K562 (cell line): ENCODE measurements around the gene FRMD1. TPM values are rescaled to one million over a fixed set of nuclear protein-coding genes. Genes with fewer than 3 reads are reported as not detected.

Experiments used
- ATAC-seq: fragments of 200-7000 bp; cut with Tn5 transposase; 3 replicates; pipeline ENCODE4 v1.9.1; 2020; ENCODE audit warnings: moderate library complexity
- BruUV-seq: library from RNA; stranded (reverse); fragments of 400-500 nt; replicated peaks from 2 replicates; lab custom pipeline; 2021; lab: Mats Ljungman, UMichigan
- CTCF ChIA-PET: fragments of 300-600 bp; formaldehyde crosslinking; extraction: SDS; loops from one replicate; lab custom pipeline; 2021; ENCODE audit warnings: low intra/inter-chr PET ratio; lab: Yijun Ruan, JAX
- POLR2A ChIA-PET: fragments of 300-600, 350-650 bp; sonication (Branson Sonifier 250); formaldehyde crosslinking; extraction: SDS; loops from one replicate; lab custom pipeline; 2021; ENCODE audit warnings: antibody characterized with exemption, inconsistent platforms; lab: Yijun Ruan, JAX
- DNase-seq, 4 experiments: peaks; one replicate each; pipeline versions ENCODE4 v3.0.0 to v3.0.0-alpha.2; 2011 to 2018; ENCODE audit warnings: low spot score in 3 of 4, mixed read lengths in 3 of 4; ENCODE audit errors: extremely low read depth in 1 of 4
- FAIRE-seq: peaks from 2 replicates; lab custom pipeline; 2011; peaks lifted over from hg19 to GRCh38; lab: Jason Lieb, UNC
- H2AFZ ChIP-seq: 2 replicates; pipeline ENCODE4 v1.6.0; 2011; ENCODE audit warnings: low read depth, low read length, control low read depth, inconsistent platforms
- H3K27ac ChIP-seq: fragments of 200-600 bp; 3 replicates; pipeline ENCODE4 v1.8.0; 2011; ENCODE audit warnings: low read depth, mild to moderate bottlenecking, control low read depth, inconsistent platforms, low read length, moderate library complexity, mixed read lengths; ENCODE audit errors: extremely low read depth
- H3K27me3 ChIP-seq, 2 experiments: fragments of 300-600 bp in 1 of 2; 2 replicates in 1 of 2; 3 replicates in 1 of 2; pipeline versions ENCODE4 v1.6.0 to v1.8.0; 2011; ENCODE audit warnings: inconsistent platforms in 2 of 2, low read length in 2 of 2, mild to moderate bottlenecking in 1 of 2, mixed read lengths in 1 of 2, moderate library complexity in 1 of 2; ENCODE audit not compliant: control insufficient read depth in 2 of 2, insufficient read depth in 2 of 2
- H3K36me3 ChIP-seq: fragments of 300-600 bp; 3 replicates; pipeline ENCODE4 v1.8.0; 2011; ENCODE audit warnings: mild to moderate bottlenecking, low read length, inconsistent platforms; ENCODE audit not compliant: control insufficient read depth, insufficient read depth
- H3K4me1 ChIP-seq, 2 experiments: fragments of 200-600 bp in 1 of 2; replicated peaks in 1 of 2; 2 replicates in 1 of 2; 3 replicates in 1 of 2; pipeline versions ENCODE4 v1.5.1 to v1.8.0; 2011; ENCODE audit warnings: inconsistent platforms in 2 of 2, low read length in 2 of 2, mild to moderate bottlenecking in 1 of 2, mixed read lengths in 1 of 2, moderate library complexity in 1 of 2; ENCODE audit not compliant: control insufficient read depth in 2 of 2, insufficient read depth in 2 of 2
- H3K4me2 ChIP-seq: 2 replicates; pipeline ENCODE4 v1.6.1; 2011; ENCODE audit warnings: low read length, control low read depth, inconsistent platforms, mixed read lengths; ENCODE audit not compliant: insufficient read depth
- H3K4me3 ChIP-seq: fragments of 200-600 bp; sonication (generic), shearing (Covaris generic); 2 replicates; pipeline ENCODE4 v1.5.1; 2016; ENCODE audit warnings: control low read depth, inconsistent platforms
- H3K79me2 ChIP-seq: fragments of 200-600 bp; 3 replicates; pipeline ENCODE4 v1.8.0; 2011; ENCODE audit warnings: low read length, inconsistent platforms; ENCODE audit not compliant: control insufficient read depth, insufficient read depth
- H3K9ac ChIP-seq, 2 experiments: 2 replicates each; pipeline versions ENCODE4 v1.6.0 to v1.6.1; 2011; ENCODE audit warnings: low read depth in 2 of 2, low read length in 2 of 2, control low read depth in 1 of 2, inconsistent platforms in 1 of 2, mild to moderate bottlenecking in 1 of 2, mixed read lengths in 1 of 2; ENCODE audit not compliant: insufficient read depth in 1 of 2
- H3K9me1 ChIP-seq: one replicate; pipeline ENCODE4 v1.6.0; 2011; ENCODE audit warnings: inconsistent platforms, mild to moderate bottlenecking, low read length, moderate library complexity; ENCODE audit not compliant: control insufficient read depth, insufficient read depth
- H3K9me3 ChIP-seq: replicated peaks from 2 replicates; pipeline ENCODE4 v1.5.1; 2011; ENCODE audit warnings: low read depth, low read length, inconsistent platforms; ENCODE audit not compliant: control insufficient read depth, insufficient read depth
- H4K20me1 ChIP-seq: replicated peaks from 2 replicates; pipeline ENCODE4 v1.6.1; 2011; ENCODE audit warnings: low read length, inconsistent platforms, mixed read lengths; ENCODE audit not compliant: control insufficient read depth, insufficient read depth
- ADNP ChIP-seq: fragments of 200-800 bp; sonication (Bioruptor generic); IDR thresholded peaks from 2 replicates; pipeline ENCODE4 v1.6.1; 2016; ENCODE audit warnings: missing genetic modification characterization, missing compliant biosample characterization
- MTA1 ChIP-seq: fragments of 450-650 bp; IDR thresholded peaks from 2 replicates; pipeline ENCODE4 v1.6.1; 2017; ENCODE audit warnings: borderline replicate concordance
- NCOA1 ChIP-seq: fragments of 450-650 bp; IDR thresholded peaks from 2 replicates; pipeline ENCODE4 v1.6.1; 2016; ENCODE audit warnings: low read depth
- RAD21 ChIP-seq, 2 experiments: fragments of 250-450 bp in 1 of 2; fragments of 450-650 bp in 1 of 2; sonication (Bioruptor Pico) in 1 of 2; formaldehyde crosslinking in 1 of 2; IDR thresholded peaks in 1 of 2; conservative IDR thresholded peaks in 1 of 2; 2 replicates each; pipeline versions ENCODE4 v1.4.0 to v1.8.0; 2020 to 2022; ENCODE audit warnings: mild to moderate bottlenecking in 2 of 2, moderate library complexity in 1 of 2
- RBM25 ChIP-seq: fragments of 200-400 bp; formaldehyde crosslinking; IDR thresholded peaks from 2 replicates; pipeline ENCODE4 v1.6.1; 2018; ENCODE audit warnings: low read length, low read depth, moderate library complexity; ENCODE audit not compliant: severe bottlenecking
- SMAD2 ChIP-seq: fragments of 150-350 bp; IDR thresholded peaks from 2 replicates; pipeline ENCODE4 v1.6.1; 2014; ENCODE audit warnings: low read depth, mild to moderate bottlenecking, low read length
- TARDBP ChIP-seq: fragments of 450-650 bp; IDR thresholded peaks from 2 replicates; pipeline ENCODE4 v1.6.1; 2016
- TSC22D4 ChIP-seq: fragments of 450-650 bp; IDR thresholded peaks from 2 replicates; pipeline ENCODE4 v1.6.1; 2016; ENCODE audit warnings: missing genetic modification characterization, missing biosample characterization, control low read depth
- ZEB2 ChIP-seq: fragments of 450-650 bp; IDR thresholded peaks from 2 replicates; pipeline ENCODE4 v1.6.1; 2016
- ZKSCAN1 ChIP-seq: fragments of 150-350 bp; IDR thresholded peaks from 2 replicates; pipeline ENCODE4 v1.6.1; 2016; ENCODE audit warnings: low read depth, low read length
- ZNF24 ChIP-seq: fragments of 450-650 bp; IDR thresholded peaks from 2 replicates; pipeline ENCODE4 v1.6.1; 2016
- WGBS: fragments of 100-300 bp; shearing (Covaris generic); methylation state at CpG from one replicate; pipeline ENCODE4 v1.1.6; 2016; ENCODE audit warnings: low coverage, mixed read lengths; ENCODE audit not compliant: insufficient coverage; ENCODE audit errors: missing lambda C conversion rate; 5-methylcytosine and 5-hydroxymethylcytosine counted together
- in situ Hi-C: fragments of 300-500 bp; cut with MboI; formaldehyde crosslinking; loops from 4 replicates; pipeline ENCODE4 v1.15.0; 2018; ENCODE audit warnings: inconsistent platforms, mixed read lengths
- intact Hi-C: fragments of 100-400 bp; cut with micrococcal nuclease; formaldehyde crosslinking; loops from 2 replicates; pipeline ENCODE4 v1.14.2; 2022
- polyA plus RNA-seq, 8 experiments: library from polyadenylated mRNA; depleted of rRNA in 4 of 8; stranded (reverse) in 5 of 8; unstranded in 3 of 8; fragments of >200 nt; fragmentation: Nextera tagmentation in 2 of 8; fragmentation: Illumina TruSeq in 1 of 8; extraction: Ambion mirVana in 2 of 8; extraction: Trizol in 1 of 8; gene quantifications; 2 replicates each; pipeline versions ENCODE4 v1.2.1 to v1.2.3, GENCODE V29; 2011 to 2014; ENCODE audit warnings: inconsistent platforms in 1 of 8, missing spikeins in 1 of 8
- total RNA-seq, 7 experiments: library from RNA; depleted of rRNA in 6 of 7; stranded (reverse); fragments of >200 nt in 6 of 7; fragmentation: Illumina TruSeq in 2 of 7; extraction: Trizol in 2 of 7; gene quantifications; 2 replicates each; pipeline versions ENCODE4 v1.2.1 to v1.2.3, GENCODE V29; 2011 to 2021; ENCODE audit warnings: low replicate concordance in 1 of 7

FRMD1 gene
- total and polyA plus RNA-seq, 9 of the 15 experiments (the other 6 are each of a cell fraction or from before 2014, with no cell fraction given), result 0.01 to 0.04 (median 0.01) TPM; not detected in 6

GRCh38 chr6:168120390-168121302, 41.6 kb upstream of the FRMD1 start:
- peaks cover 10 to 64% of the 10 kb centered on the region in 2 experiments; a peak in 4 of 5 replicates for H3K27me3 ChIP-seq
- DNase-seq (no peak), FAIRE-seq (no peak), ATAC-seq (no peak)
- intact Hi-C loops (no loop called here), in situ Hi-C loops (no loop called here)
- no peak overlapping the region for H3K9ac ChIP-seq
- CTCF ChIA-PET, result no interaction called here
- H3K79me2 ChIP-seq, result no peaks in the 10 kb centered on the region
- no TSS peak for BruUV-seq
- no peak overlapping the region for H3K27ac ChIP-seq
- H3K4me3 ChIP-seq, result no peak overlapping the region
- no peak overlapping the region for H2AFZ ChIP-seq
- no peaks in the 10 kb centered on the region for H3K36me3 ChIP-seq
- H3K9me1 ChIP-seq, result no peaks in the 10 kb centered on the region
- H3K4me2 ChIP-seq, result no peak overlapping the region
- no peaks in the 10 kb centered on the region for H4K20me1 ChIP-seq
- POLR2A ChIA-PET, result interaction anchor here (1.0 kb wide), 1 partner anchor 9 kb away, joined by 4 read pairs; no protein-coding TSS in a partner anchor
- H3K9me3 ChIP-seq, result no peaks in the 10 kb centered on the region
- TF ChIP-seq ADNP (tag) (no peak), ZKSCAN1 (no peak), SMAD2 (no peak), ZNF24 (no peak), ZEB2 (no peak), RBM25 (no peak), NCOA1 (no peak), RAD21 (CRISPR knock-in tag; conservative IDR thresholded peaks at IDR 0.05 in 1 of 2, IDR thresholded peaks at IDR 0.05 in 1 of 2) (no peak), TARDBP (no peak), TSC22D4 (tag) (no peak), MTA1 (no peak)
- H3K4me1 ChIP-seq, result no peaks in the 10 kb centered on the region; a peak in 2 of 5 replicates
- 1% methylated on average over 14 of the region's 15 CpGs for WGBS
